Right lobe of liver (tissue), 6 donors: Measurements from ENCODE around the gene ZNF385A. TPM values are rescaled to one million over a fixed set of nuclear protein-coding genes. Genes with fewer than 3 reads are reported as not detected.
A peak's percentile ranks its signal among the peaks of the same experiment; 100 is the strongest.

Source experiments
- ATAC-seq, 4 donors: fragments of 200-7000 bp; cut with Tn5 transposase; one replicate each; pipeline ENCODE4 v1.9.1; 2020; ENCODE audit warnings: mild to moderate bottlenecking in 4 of 4, moderate library complexity in 4 of 4
- DNase-seq, 3 donors: peaks; one replicate each; pipeline ENCODE4 v3.0.0-alpha.2; 2020
- H3K27ac ChIP-seq, 3 donors: fragments of 200-600 bp; one replicate each; pipeline ENCODE4 v1.8.0; 2022
- H3K27me3 ChIP-seq, 2 donors: fragments of 200-600 bp; one replicate each; pipeline ENCODE4 v1.8.0; 2022
- H3K36me3 ChIP-seq, 4 donors: fragments of 200-600 bp; sonication (generic) in 1 of 4; one replicate each; pipeline versions ENCODE4 v1.5.1 to v1.8.0; 2017 to 2022; ENCODE audit warnings: control low read depth in 1 of 4
- H3K4me1 ChIP-seq, 4 donors: fragments of 200-600 bp; sonication (generic) in 1 of 4; one replicate each; pipeline versions ENCODE4 v1.5.1 to v1.8.0; 2017 to 2022; ENCODE audit warnings: control low read depth in 1 of 4
- H3K4me3 ChIP-seq, 3 donors: fragments of 200-600 bp; one replicate each; pipeline ENCODE4 v1.8.0; 2022
- H3K9me3 ChIP-seq, 4 donors: fragments of 200-600 bp; sonication (generic) in 1 of 4; one replicate each; pipeline versions ENCODE4 v1.5.1 to v1.8.0; 2017 to 2022; ENCODE audit warnings: control low read depth in 1 of 4
- POLR2A ChIP-seq: fragments of 450-650 bp; IDR thresholded peaks from one replicate; pipeline ENCODE4 v1.6.1; 2017; ENCODE audit warnings: antibody characterized with exemption, mild to moderate bottlenecking
- WGBS: methylation state at CpG from one replicate; pipeline ENCODE4 v1.1.6; 2018; ENCODE audit warnings: low coverage, low lambda C conversion rate; ENCODE audit not compliant: insufficient coverage; ENCODE audit errors: missing lambda C conversion rate; 5-methylcytosine and 5-hydroxymethylcytosine counted together
- intact Hi-C, 2 donors: fragments of 100-400 bp; cut with DNase I; formaldehyde crosslinking; loops; one replicate each; pipeline versions ENCODE4 v1.11.2 to v1.14.1; 2022
- total RNA-seq, 6 experiments: library from RNA; depleted of rRNA in 2 of 6; stranded (reverse); fragments of >200 nt in 2 of 6; fragmentation: NEBNext Ultra II Directional in 3 of 6; extraction: Animal tissue kit (Norgen Biotek cat#: 25700) in 3 of 6; gene quantifications; one replicate each; pipeline versions ENCODE4 v1.1.0 to v1.2.4, GENCODE V29; 2016 to 2023
- TF ChIP-seq, protein P1 (sequence below), 4 donors: fragments of 200-600 bp in 3 of 4; fragments of 450-650 bp in 1 of 4; IDR thresholded peaks; one replicate each; pipeline versions ENCODE4 v1.5.1 to v1.8.0; 2016 to 2022; ENCODE audit warnings: antibody characterized with exemption in 4 of 4, mild to moderate bottlenecking in 2 of 4
- donor health status: DM: no; HTN: yes; CAD: no.
- donor health status: DM: no; HTN: no; CAD: no.
- donor health status: DM: no; HTN: no; CAD: no.
- donor health status: DM: no; HTN: yes; CAD: no.
- donor health status: DM: no; HTN: yes; CAD: no.

The ZNF385A gene
- total RNA-seq, 6 experiments from 2014 or later: 2.4 to 9.3 (median 3.7) TPM

DNA sequence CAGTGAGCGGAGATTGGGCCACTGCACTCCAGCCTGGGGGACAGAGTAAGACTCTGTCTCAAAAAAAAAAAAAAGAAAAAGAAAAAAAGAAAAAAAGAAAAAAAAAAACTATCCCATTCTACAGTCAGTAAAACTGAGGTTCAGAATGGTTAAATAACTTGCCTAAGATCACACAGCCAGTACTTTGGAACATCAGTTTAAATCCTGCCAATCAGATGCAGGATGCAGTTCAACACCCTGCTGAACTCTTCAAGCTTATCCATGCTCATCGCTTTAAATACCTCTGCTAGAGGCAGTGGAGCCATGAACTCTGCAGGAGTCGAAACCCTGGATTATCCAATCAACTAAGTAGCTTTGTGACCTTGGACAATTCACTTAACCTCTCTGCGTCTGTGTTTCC, 3.4 kb downstream of the ZNF385A start:
- H3K27me3 ChIP-seq: no peaks in the 10 kb centered on the region
- H3K9me3 ChIP-seq: no peaks in the 10 kb centered on the region
- H3K27ac ChIP-seq: no peak overlapping the region
- H3K4me3 ChIP-seq: no peak overlapping the region
- TF ChIP-seq POLR2A: no peak
- TF ChIP-seq, protein P1, sequence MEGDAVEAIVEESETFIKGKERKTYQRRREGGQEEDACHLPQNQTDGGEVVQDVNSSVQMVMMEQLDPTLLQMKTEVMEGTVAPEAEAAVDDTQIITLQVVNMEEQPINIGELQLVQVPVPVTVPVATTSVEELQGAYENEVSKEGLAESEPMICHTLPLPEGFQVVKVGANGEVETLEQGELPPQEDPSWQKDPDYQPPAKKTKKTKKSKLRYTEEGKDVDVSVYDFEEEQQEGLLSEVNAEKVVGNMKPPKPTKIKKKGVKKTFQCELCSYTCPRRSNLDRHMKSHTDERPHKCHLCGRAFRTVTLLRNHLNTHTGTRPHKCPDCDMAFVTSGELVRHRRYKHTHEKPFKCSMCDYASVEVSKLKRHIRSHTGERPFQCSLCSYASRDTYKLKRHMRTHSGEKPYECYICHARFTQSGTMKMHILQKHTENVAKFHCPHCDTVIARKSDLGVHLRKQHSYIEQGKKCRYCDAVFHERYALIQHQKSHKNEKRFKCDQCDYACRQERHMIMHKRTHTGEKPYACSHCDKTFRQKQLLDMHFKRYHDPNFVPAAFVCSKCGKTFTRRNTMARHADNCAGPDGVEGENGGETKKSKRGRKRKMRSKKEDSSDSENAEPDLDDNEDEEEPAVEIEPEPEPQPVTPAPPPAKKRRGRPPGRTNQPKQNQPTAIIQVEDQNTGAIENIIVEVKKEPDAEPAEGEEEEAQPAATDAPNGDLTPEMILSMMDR (IDR thresholded peaks at IDR 0.05): no peak
- ATAC-seq (no peak), DNase-seq (no peak)
- no peaks in the 10 kb centered on the region for H3K36me3 ChIP-seq
- intact Hi-C loops: no loop called here
- H3K4me1 ChIP-seq: peaks cover 0 to 5% (median 2%) of the 10 kb centered on the region in 4 donors
- 77% methylated on average over 4 of the region's 4 CpGs for WGBS

- no peaks in the 10 kb centered on the region for H3K36me3 ChIP-seq
- intact Hi-C loops: no loop called here
- DNase-seq (peak; percentile 89 to 93 (median 92)), ATAC-seq (peak; percentile 89 to 93 (median 92))
- no peaks in the 10 kb centered on the region for H3K27me3 ChIP-seq
- WGBS: 21% methylated on average over 10 of the region's 19 CpGs
- peak overlapping the region; percentile 11 to 45 (median 39) for H3K4me3 ChIP-seq
- no peak overlapping the region for H3K27ac ChIP-seq
- no peaks in the 10 kb centered on the region for H3K9me3 ChIP-seq
- TF ChIP-seq POLR2A: no peak
- TF ChIP-seq, protein P1 (IDR thresholded peaks at IDR 0.05): peak; percentile 98 to 100 (median 100)
- H3K4me1 ChIP-seq: peaks cover 0 to 5% (median 2%) of the 10 kb centered on the region in 4 donors
Measured at GRCh38 chr12:54379398-54380201, 4.9 kb downstream of the ZNF385A start.

DNA sequence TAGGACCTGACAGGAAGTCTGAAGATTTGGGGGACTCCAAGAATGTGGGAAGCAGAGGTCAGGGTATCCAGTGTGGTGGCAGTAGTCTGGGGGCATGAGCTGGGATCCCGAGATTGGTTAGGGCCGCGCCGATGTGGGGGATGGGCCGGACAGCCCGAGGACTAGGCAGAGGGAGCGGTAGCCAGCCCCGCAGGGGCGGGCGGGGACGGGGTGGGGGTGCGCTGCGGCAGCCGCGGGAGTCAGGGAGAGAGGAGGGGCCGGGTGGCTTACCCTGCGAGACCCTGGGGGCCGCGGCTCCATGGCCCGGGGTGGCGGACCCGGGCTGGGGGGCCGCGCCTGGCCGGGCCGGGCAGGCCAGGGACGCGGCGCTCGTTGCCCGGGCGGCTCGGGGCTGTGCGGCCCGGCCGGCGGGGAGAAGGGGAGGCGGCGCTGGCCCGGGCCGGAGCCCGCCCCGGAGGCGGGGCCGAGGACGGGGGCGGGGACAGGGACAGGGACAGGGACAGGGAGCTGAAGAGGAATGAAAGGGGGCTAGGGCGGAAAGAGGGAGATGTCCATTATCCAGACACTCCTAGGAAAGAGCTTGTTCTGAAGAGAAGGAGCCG, 5.6 kb downstream of the ZNF385A start:
- peak overlapping the region; percentile 16 to 45 (median 39) for H3K4me3 ChIP-seq
- H3K4me1 ChIP-seq: peaks cover 0 to 5% (median 2%) of the 10 kb centered on the region in 4 donors
- DNase-seq (peak in 2 of 3 donors; percentile 72 to 74), ATAC-seq (peak; percentile 85 to 91 (median 90))
- intact Hi-C loops: no loop called here
- H3K36me3 ChIP-seq: no peaks in the 10 kb centered on the region
- 18% methylated on average over 17 of the region's 49 CpGs for WGBS
- no peak for TF ChIP-seq POLR2A
- TF ChIP-seq, protein P1 (IDR thresholded peaks at IDR 0.05): no peak
- H3K9me3 ChIP-seq: no peaks in the 10 kb centered on the region
- no peaks in the 10 kb centered on the region for H3K27me3 ChIP-seq
- no peak overlapping the region for H3K27ac ChIP-seq

DNA sequence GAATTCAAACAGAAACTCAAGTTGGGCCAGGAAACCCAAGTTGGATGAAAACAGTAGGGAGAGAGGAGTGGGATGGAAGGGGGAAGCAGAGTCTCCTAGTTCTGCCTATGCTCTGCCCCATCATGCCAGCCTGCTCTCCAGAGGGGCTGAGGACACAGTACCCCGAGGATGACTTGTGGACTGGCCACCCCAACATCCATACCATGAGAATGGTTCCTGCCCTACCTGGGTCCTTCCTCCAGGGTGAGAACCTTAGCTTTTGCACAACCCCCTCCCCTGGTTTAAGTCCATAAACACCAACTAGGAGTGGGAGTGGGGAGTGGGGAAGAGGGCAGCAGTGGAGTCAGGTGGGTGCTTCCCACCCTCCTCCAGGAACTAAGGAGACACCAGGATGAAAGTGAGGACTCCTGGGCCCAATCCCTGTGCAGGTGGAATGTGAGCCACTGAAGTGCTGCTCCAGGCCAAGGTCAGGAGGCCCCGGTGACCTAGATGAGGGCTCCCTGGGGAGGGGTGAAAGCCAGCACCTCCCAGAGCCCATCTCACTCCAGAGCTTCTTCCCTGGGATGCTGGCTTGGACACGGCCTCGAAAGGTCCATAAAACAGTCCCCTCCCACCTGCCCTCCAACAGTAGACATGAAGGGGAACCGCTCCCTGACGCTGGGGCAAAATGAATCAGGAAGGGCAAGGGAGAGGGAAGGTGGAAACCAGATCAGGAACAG, 6.6 kb downstream of the ZNF385A start:
- no peak for ATAC-seq
- WGBS: no CpG with 5 or more reads among the region's 6 CpGs
- TF ChIP-seq, protein P1 (IDR thresholded peaks at IDR 0.05): no peak
- TF ChIP-seq POLR2A: no peak
- no peaks in the 10 kb centered on the region for H3K9me3 ChIP-seq
- no peak for DNase-seq
- no peaks in the 10 kb centered on the region for H3K27me3 ChIP-seq
- peaks cover 0 to 5% (median 2%) of the 10 kb centered on the region in 4 donors for H3K4me1 ChIP-seq
- intact Hi-C loops: no loop called here
- H3K36me3 ChIP-seq: no peaks in the 10 kb centered on the region
- H3K4me3 ChIP-seq: no peak overlapping the region
- no peak overlapping the region for H3K27ac ChIP-seq
